A549 (cell line): ENCODE results near the gene GRIK4. TPM values are rescaled to one million over a fixed set of nuclear protein-coding genes. Genes with fewer than 3 reads are reported as not detected.

Experiments
- ATAC-seq, 2 experiments: fragments of 200-7000 bp in 1 of 2; fragments of >200 bp in 1 of 2; cut with Nextera tagmentation in 1 of 2; cut with Tn5 transposase in 1 of 2; 3 replicates each; pipeline versions ENCODE4 v1.8.0 to v1.9.1; 2018 to 2020; ENCODE audit warnings: mild to moderate bottlenecking in 1 of 2, moderate library complexity in 1 of 2
- CTCF ChIA-PET: fragments of 300-600 bp; sonication (Branson Sonifier 250); formaldehyde crosslinking; extraction: SDS; loops from one replicate; lab custom pipeline; 2021; ENCODE audit warnings: antibody characterized with exemption, inconsistent platforms; lab: Yijun Ruan, JAX
- POLR2A ChIA-PET: fragments of 350-600 bp; formaldehyde crosslinking; extraction: SDS; loops from one replicate; lab custom pipeline; 2021; ENCODE audit warnings: antibody characterized with exemption, inconsistent platforms; lab: Yijun Ruan, JAX
- DNase-seq, 2 experiments: peaks; one replicate each; pipeline versions ENCODE4 v3.0.0 to v3.0.0-alpha.2; 2011 to 2016; ENCODE audit warnings: low read depth in 1 of 2, low spot score in 1 of 2
- FAIRE-seq: peaks from 2 replicates; lab custom pipeline; 2011; peaks lifted over from hg19 to GRCh38; lab: Jason Lieb, UNC
- H3K27ac ChIP-seq, 2 experiments: fragments of >200 bp; sonication (Bioruptor Twin); formaldehyde crosslinking; 3 replicates each; pipeline ENCODE4 v1.5.1; 2016 to 2017
- H3K4me1 ChIP-seq: fragments of >200 bp; sonication (Bioruptor Twin); formaldehyde crosslinking; 3 replicates; pipeline ENCODE4 v1.6.1; 2016
- H3K4me2 ChIP-seq: fragments of >200 bp; sonication (Bioruptor Twin); formaldehyde crosslinking; 3 replicates; pipeline ENCODE4 v1.6.1; 2016
- H3K4me3 ChIP-seq: fragments of >200 bp; sonication (Bioruptor Twin); formaldehyde crosslinking; 3 replicates; pipeline ENCODE4 v1.5.1; 2016
- H3K9me3 ChIP-seq: fragments of >200 bp; sonication (Bioruptor Twin); formaldehyde crosslinking; 3 replicates; pipeline ENCODE4 v1.6.1; 2016
- BCL3 ChIP-seq: fragments of >200 bp; sonication (Bioruptor Twin); formaldehyde crosslinking; IDR thresholded peaks from 3 replicates; pipeline ENCODE4 v1.6.1; 2016
- CBX8 ChIP-seq: fragments of 200-600 bp; sonication (generic); IDR thresholded peaks from 2 replicates; pipeline ENCODE4 v1.6.1; 2016
- CHD2 ChIP-seq: fragments of 150-350 bp; IDR thresholded peaks from 2 replicates; pipeline ENCODE4 v1.6.1; 2014; ENCODE audit warnings: low read length; ENCODE audit not compliant: partially characterized antibody
- CTCF ChIP-seq: fragments of >200 bp; sonication (Bioruptor Twin); formaldehyde crosslinking; IDR thresholded peaks from 3 replicates; pipeline ENCODE4 v1.5.1; 2016
- GATA3 ChIP-seq: IDR thresholded peaks from 2 replicates; pipeline ENCODE4 v1.6.1; 2012; ENCODE audit warnings: borderline replicate concordance
- HDAC2 ChIP-seq: fragments of 200-600 bp; sonication (generic); IDR thresholded peaks from 2 replicates; pipeline ENCODE4 v1.6.1; 2016
- HOXA7 ChIP-seq: fragments of 250-450 bp; sonication (Bioruptor Pico); IDR thresholded peaks from 2 replicates; pipeline ENCODE4 v1.5.0; 2020; ENCODE audit warnings: mild to moderate bottlenecking, moderate library complexity
- HOXB5 ChIP-seq: fragments of 250-450 bp; sonication (Bioruptor Pico); IDR thresholded peaks from 2 replicates; pipeline ENCODE4 v1.5.0; 2020; ENCODE audit warnings: mild to moderate bottlenecking, moderate library complexity
- JUN ChIP-seq, 2 experiments: fragments of >200 bp; sonication (Bioruptor Twin); formaldehyde crosslinking; IDR thresholded peaks; 2 replicates in 1 of 2; 3 replicates in 1 of 2; pipeline ENCODE4 v1.6.1; 2016 to 2017
- KDM1A ChIP-seq: fragments of 200-600 bp; sonication (generic); IDR thresholded peaks from 2 replicates; pipeline ENCODE4 v1.6.1; 2016; ENCODE audit warnings: low read depth, mild to moderate bottlenecking
- KDM5A ChIP-seq: fragments of 200-600 bp; sonication (generic); IDR thresholded peaks from 2 replicates; pipeline ENCODE4 v1.6.1; 2016; ENCODE audit warnings: antibody characterized with exemption, mild to moderate bottlenecking
- MAFK ChIP-seq: fragments of 450-650 bp; IDR thresholded peaks from 2 replicates; pipeline ENCODE4 v1.6.1; 2014; ENCODE audit not compliant: partially characterized antibody
- MAX ChIP-seq: IDR thresholded peaks from 2 replicates; pipeline ENCODE4 v1.6.1; 2012
- MAZ ChIP-seq: fragments of 150-350 bp; IDR thresholded peaks from 2 replicates; pipeline ENCODE4 v1.6.1; 2014; ENCODE audit warnings: antibody characterized with exemption, low read depth, low read length, borderline replicate concordance
- MYC ChIP-seq: IDR thresholded peaks from 2 replicates; pipeline ENCODE4 v1.6.1; 2012; ENCODE audit warnings: mild to moderate bottlenecking, inconsistent platforms, low read length, improper control_type of control experiment, borderline replicate concordance
- NFE2L2 ChIP-seq: fragments of 150-350 bp; conservative IDR thresholded peaks from 2 replicates; pipeline ENCODE4 v1.6.1; 2014; ENCODE audit warnings: low read length
- NPAS2 ChIP-seq: fragments of 250-450 bp; sonication (Bioruptor Pico); IDR thresholded peaks from 2 replicates; pipeline ENCODE4 v1.8.0; 2022; ENCODE audit warnings: mild to moderate bottlenecking, moderate library complexity, borderline replicate concordance
- NR3C1 ChIP-seq: fragments of >200 bp; sonication (Bioruptor Twin); formaldehyde crosslinking; IDR thresholded peaks from 3 replicates; pipeline ENCODE4 v1.6.1; 2017
- POLR2A ChIP-seq: IDR thresholded peaks from 2 replicates; pipeline ENCODE4 v1.6.1; 2012; ENCODE audit warnings: mild to moderate bottlenecking, low read length
- POLR2AphosphoS2 ChIP-seq: conservative IDR thresholded peaks from 2 replicates; pipeline ENCODE4 v1.6.1; 2012; ENCODE audit warnings: low read length, improper control_type of control experiment, inconsistent platforms
- RARB ChIP-seq: fragments of 250-450 bp; sonication (Bioruptor Pico); IDR thresholded peaks from 2 replicates; pipeline ENCODE4 v1.8.0; 2021; ENCODE audit warnings: mild to moderate bottlenecking, moderate library complexity
- TP53 ChIP-seq: fragments of 250-450 bp; sonication (Bioruptor Pico); IDR thresholded peaks from 2 replicates; pipeline ENCODE4 v1.5.0; 2021; ENCODE audit warnings: mild to moderate bottlenecking, moderate library complexity
- ZC3H11A ChIP-seq: fragments of 450-650 bp; IDR thresholded peaks from 2 replicates; pipeline ENCODE4 v1.6.1; 2014; ENCODE audit warnings: antibody characterized with exemption, mild to moderate bottlenecking
- ZSCAN20 ChIP-seq: fragments of 250-450 bp; sonication (Bioruptor Pico); IDR thresholded peaks from 2 replicates; pipeline ENCODE4 v1.8.0; 2022; ENCODE audit warnings: mild to moderate bottlenecking, moderate library complexity
- WGBS: methylation state at CpG from one replicate; pipeline ENCODE4 v1.1.6; 2017; ENCODE audit errors: missing lambda C conversion rate; 5-methylcytosine and 5-hydroxymethylcytosine counted together
- polyA plus RNA-seq, 4 experiments: library from polyadenylated mRNA; depleted of rRNA in 3 of 4; stranded (reverse); fragments of >200 nt; fragmentation: RNase III in 1 of 4; extraction: RNeasy Plus Mini Kit Qiagen cat#74134 plus additional on column Dnase treatment in 1 of 4; gene quantifications; 2 replicates in 3 of 4; 3 replicates in 1 of 4; pipeline ENCODE4 v1.2.3, GENCODE V29; 2011 to 2017
- TF ChIP-seq, protein P1 (sequence below): fragments of 250-450 bp; sonication (Bioruptor Pico); IDR thresholded peaks from 2 replicates; pipeline ENCODE4 v1.5.0; 2021; ENCODE audit warnings: mild to moderate bottlenecking, moderate library complexity, borderline replicate concordance

The GRIK4 gene
- polyA plus RNA-seq, 2 of the 4 experiments (the other 2 are of a cell fraction): 0.01 TPM; not detected in 1

DNA sequence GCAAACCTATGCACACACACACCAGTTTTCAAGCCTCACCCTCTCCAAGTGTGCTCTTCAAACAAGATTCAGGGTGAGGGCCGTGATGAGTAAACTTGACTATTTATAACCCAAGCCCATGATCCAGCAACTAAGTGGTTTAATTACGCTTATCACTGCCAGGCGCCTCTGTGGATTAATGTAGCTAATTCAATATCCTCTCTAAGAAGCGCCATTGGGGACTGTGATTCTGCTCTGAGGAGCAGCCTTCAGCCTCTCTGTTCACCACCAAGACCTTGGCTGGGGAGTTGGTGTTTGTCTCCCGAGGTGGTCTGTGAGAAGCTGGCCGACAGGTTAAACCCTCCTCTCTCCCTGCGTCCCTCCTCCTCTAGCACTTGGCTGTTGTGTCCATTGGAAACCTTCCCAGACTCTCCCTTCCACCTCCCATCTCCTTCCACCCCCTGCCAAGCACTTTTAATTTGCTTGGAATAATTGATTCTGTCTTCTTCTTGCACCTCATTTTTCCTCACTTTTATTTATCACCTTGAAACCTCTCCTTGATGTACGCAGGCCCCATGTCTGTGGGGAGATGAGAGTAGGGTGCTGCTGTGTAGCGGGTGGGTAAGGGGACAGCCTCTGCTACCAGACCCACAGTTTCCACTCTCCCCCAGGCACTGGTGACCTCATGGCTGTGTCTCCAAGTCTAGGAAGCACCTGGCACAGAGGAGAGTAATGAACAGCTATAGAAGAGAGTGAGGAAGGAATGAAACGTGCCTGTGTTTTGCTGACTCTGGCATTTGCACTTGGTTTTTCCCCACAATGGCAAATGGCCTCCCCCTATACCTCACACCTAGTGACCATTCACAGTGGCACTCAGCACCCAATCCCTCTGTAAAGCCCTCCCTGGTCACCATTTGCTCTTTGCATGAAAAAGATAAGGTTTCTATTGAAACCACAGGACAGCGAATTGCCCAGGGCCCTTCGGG, 236.6 kb downstream of the GRIK4 start:
- 33% methylated on average over 9 of the region's 12 CpGs for WGBS

DNA sequence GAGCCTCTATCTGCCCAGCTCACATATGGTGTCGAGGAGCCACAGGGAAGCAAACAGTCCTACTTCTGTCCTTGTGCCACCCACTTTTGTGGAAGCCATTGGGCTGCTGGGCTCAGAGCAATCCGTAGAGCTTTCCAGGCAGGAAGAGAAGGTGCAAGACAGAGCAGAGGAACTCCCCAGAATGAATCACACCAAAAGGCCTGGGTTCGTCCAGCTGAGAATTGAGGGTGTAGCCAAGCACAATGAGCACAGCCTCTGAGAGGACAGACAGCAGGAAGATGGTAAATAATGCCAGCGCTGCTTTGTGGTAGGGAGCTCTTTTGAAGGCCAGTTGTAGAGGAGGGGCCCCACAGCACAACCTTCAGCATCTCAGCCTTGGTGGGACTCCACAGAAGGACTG, 237.8 kb downstream of the GRIK4 start:
- TF ChIP-seq POLR2A (no peak), NPAS2 (CRISPR knock-in tag) (no peak), NR3C1 (no peak), NFE2L2 (no peak), GATA3 (no peak), MAZ (no peak), POLR2AphosphoS2 (no peak), HOXA7 (no peak), JUN (IDR thresholded peaks at IDR 0.05) (no peak), CBX8 (no peak), BCL3 (no peak), CHD2 (no peak), HOXB5 (CRISPR knock-in tag) (no peak)
- POLR2A ChIA-PET: no interaction called here
- WGBS: 43% methylated on average over 2 of the region's 4 CpGs
- Histone ChIP-seq H3K4me1 (no peaks in the 10 kb centered on the region), H3K4me2 (no peak overlapping the region), H3K9me3 (no peaks in the 10 kb centered on the region), H3K27ac (no peak overlapping the region), H3K4me3 (no peak overlapping the region)
- no peak for FAIRE-seq
- DNase-seq: no peak
- CTCF ChIA-PET: interaction anchor here (0.6 kb wide), 1 partner anchor 877 kb away, joined by 4 read pairs; no protein-coding TSS in a partner anchor
- ATAC-seq: no peak

More for the DNA sequence above, 236.6 kb downstream of the GRIK4 start:
- Histone ChIP-seq H3K4me3 (no peak overlapping the region), H3K4me1 (no peaks in the 10 kb centered on the region), H3K4me2 (no peak overlapping the region), H3K27ac (no peak overlapping the region), H3K9me3 (no peaks in the 10 kb centered on the region)
- ChIA-PET CTCF (interaction anchor here (0.9 kb wide), 1 partner anchor 11 kb away, joined by 3 read pairs; no protein-coding TSS in a partner anchor), POLR2A (no interaction called here)
- no peak for FAIRE-seq
- no peak for DNase-seq
- TF ChIP-seq NPAS2 (CRISPR knock-in tag) (no peak), MAFK (peak; percentile 54), JUN (IDR thresholded peaks at IDR 0.05) (no peak)
- no peak for ATAC-seq

- Histone ChIP-seq H3K27ac (no peak overlapping the region), H3K4me2 (no peak overlapping the region), H3K9me3 (no peaks in the 10 kb centered on the region), H3K4me1 (no peaks in the 10 kb centered on the region), H3K4me3 (no peak overlapping the region)
- WGBS: 41% methylated on average over 12 of the region's 12 CpGs
- CTCF ChIA-PET: interaction anchor here (1.0 kb wide), 1 partner anchor 9 kb away, joined by 3 read pairs; no protein-coding TSS in a partner anchor
- no peak for FAIRE-seq
- POLR2A ChIA-PET: no interaction called here
- no peak for ATAC-seq
- no peak for DNase-seq
- TF ChIP-seq, protein P1, sequence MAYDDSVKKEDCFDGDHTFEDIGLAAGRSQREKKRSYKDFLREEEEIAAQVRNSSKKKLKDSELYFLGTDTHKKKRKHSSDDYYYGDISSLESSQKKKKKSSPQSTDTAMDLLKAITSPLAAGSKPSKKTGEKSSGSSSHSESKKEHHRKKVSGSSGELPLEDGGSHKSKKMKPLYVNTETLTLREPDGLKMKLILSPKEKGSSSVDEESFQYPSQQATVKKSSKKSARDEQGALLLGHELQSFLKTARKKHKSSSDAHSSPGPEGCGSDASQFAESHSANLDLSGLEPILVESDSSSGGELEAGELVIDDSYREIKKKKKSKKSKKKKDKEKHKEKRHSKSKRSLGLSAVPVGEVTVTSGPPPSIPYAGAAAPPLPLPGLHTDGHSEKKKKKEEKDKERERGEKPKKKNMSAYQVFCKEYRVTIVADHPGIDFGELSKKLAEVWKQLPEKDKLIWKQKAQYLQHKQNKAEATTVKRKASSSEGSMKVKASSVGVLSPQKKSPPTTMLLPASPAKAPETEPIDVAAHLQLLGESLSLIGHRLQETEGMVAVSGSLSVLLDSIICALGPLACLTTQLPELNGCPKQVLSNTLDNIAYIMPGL (CRISPR knock-in tag): no peak
- TF ChIP-seq KDM5A (no peak), CTCF (no peak), BCL3 (no peak), MAZ (no peak), ZC3H11A (no peak), RARB (no peak), KDM1A (no peak), ZSCAN20 (no peak), HDAC2 (no peak), TP53 (CRISPR knock-in tag) (no peak), MAX (no peak), MYC (no peak), NFE2L2 (no peak), HOXB5 (CRISPR knock-in tag) (no peak)
Observed at GRCh38 chr11:120750647-120751549, 239.3 kb downstream of the GRIK4 start.
